ENCODE results near the gene EYA4.

EYA4 gene

GRCh38 chr6:133313068-133313467 is 71.9 kb downstream of the EYA4 start:
- Histone ChIP-seq H3K9me3 (ENCODE audit: control insufficient read depth, low read length) (no peaks in the 10 kb centered on the region), H3K36me3 (ENCODE audit: control insufficient read depth, insufficient read depth, low read length) (no peaks in the 10 kb centered on the region), H3K4me3 (ENCODE audit: extremely low read depth, insufficient read depth, low read length, poor library complexity, severe bottlenecking) (no peak overlapping the region), H3K4me1 (ENCODE audit: control insufficient read depth, insufficient read depth, low read length, poor library complexity, severe bottlenecking) (no peaks in the 10 kb centered on the region), H3K27ac (ENCODE audit: low read depth, low read length, severe bottlenecking) (no peak overlapping the region)
- WGBS, 2 experiments (ENCODE audit: insufficient coverage in 2 of 2) = no CpG with 5 or more reads among the region's 1 CpG

DNA sequence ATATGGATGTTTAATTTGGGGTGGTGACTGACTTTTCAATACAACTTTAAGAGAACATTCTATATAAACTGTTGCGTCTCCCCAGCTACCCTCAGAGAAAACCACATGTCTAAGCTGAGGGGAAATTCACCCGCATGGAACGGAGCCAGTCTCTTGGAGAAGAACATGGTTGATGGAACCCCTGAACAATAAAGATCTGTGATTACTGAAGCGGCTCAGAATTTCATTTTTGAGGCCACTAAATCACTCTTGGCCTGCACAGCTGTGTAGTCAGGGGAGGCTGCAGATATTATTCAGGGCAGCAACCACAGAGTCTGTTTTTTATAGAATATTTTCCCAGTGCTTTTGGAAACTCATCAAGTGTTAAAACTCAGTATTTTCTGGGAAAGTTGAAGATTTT is 73.8 kb downstream of the EYA4 start:
- H3K9me3 ChIP-seq (ENCODE audit: control insufficient read depth, low read length) = no peaks in the 10 kb centered on the region
- 84 to 96% methylated on average over 2 to 4 of the region's 4 CpGs for WGBS, 2 experiments (ENCODE audit: insufficient coverage in 2 of 2)
- H3K4me1 ChIP-seq (ENCODE audit: control insufficient read depth, insufficient read depth, low read length, poor library complexity, severe bottlenecking) = no peaks in the 10 kb centered on the region
- no peak overlapping the region for H3K4me3 ChIP-seq (ENCODE audit: extremely low read depth, insufficient read depth, low read length, poor library complexity, severe bottlenecking)
- H3K36me3 ChIP-seq (ENCODE audit: control insufficient read depth, insufficient read depth, low read length) = no peaks in the 10 kb centered on the region
- H3K27ac ChIP-seq (ENCODE audit: low read depth, low read length, severe bottlenecking) = no peak overlapping the region

DNA sequence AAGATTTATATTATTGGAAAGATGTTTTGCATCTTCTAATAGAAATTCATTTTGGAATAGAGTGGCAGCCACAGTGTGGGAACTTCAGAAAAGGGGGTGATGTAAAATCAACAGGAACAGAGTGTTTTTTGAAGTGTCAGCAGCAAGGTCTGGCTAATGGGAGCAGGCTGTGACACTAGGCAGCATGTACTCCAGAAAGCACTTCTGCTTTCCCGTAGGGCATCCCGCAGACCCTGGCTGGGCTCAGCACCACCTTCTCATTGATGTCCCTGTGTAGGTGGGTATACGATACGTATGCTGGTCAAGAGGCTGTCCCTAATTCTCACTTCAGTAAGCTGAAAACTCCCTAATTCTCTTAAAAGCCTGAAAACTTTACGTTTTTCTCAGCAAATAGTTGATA is 74.7 kb downstream of the EYA4 start:
- H3K36me3 ChIP-seq (ENCODE audit: control insufficient read depth, insufficient read depth, low read length) = no peaks in the 10 kb centered on the region
- H3K27ac ChIP-seq (ENCODE audit: low read depth, low read length, severe bottlenecking) = no peak overlapping the region
- no peaks in the 10 kb centered on the region for H3K9me3 ChIP-seq (ENCODE audit: control insufficient read depth, low read length)
- no peaks in the 10 kb centered on the region for H3K4me1 ChIP-seq (ENCODE audit: control insufficient read depth, insufficient read depth, low read length, poor library complexity, severe bottlenecking)
- H3K4me3 ChIP-seq (ENCODE audit: extremely low read depth, insufficient read depth, low read length, poor library complexity, severe bottlenecking) = no peak overlapping the region
- 75% methylated on average over 2 of the region's 5 CpGs; no CpG with 5 or more reads in 1 of the 2 experiments for WGBS, 2 experiments (ENCODE audit: insufficient coverage in 2 of 2)

DNA sequence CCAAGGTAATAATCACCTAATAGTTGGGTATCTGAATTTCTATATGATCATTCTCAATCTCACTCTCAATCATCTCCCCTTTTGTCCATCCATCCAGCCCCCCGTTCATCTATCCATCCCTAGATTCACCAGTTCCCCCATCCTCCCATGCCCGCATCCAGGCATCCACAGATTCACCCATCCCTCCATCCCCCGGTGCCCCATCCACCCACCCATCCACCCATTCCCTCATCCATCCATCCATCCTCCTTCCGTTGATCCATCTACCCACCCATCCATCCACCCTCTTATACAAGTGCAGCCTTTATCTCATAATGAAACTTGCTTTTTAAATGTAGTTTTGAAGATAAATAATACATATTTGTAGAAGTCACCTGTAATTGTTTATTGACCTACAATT is 76.5 kb downstream of the EYA4 start:
- H3K9me3 ChIP-seq (ENCODE audit: control insufficient read depth, low read length) = no peaks in the 10 kb centered on the region
- H3K4me1 ChIP-seq (ENCODE audit: control insufficient read depth, insufficient read depth, low read length, poor library complexity, severe bottlenecking) = no peaks in the 10 kb centered on the region
- no peaks in the 10 kb centered on the region for H3K36me3 ChIP-seq (ENCODE audit: control insufficient read depth, insufficient read depth, low read length)
- no peak overlapping the region for H3K27ac ChIP-seq (ENCODE audit: low read depth, low read length, severe bottlenecking)
- no peak overlapping the region for H3K4me3 ChIP-seq (ENCODE audit: extremely low read depth, insufficient read depth, low read length, poor library complexity, severe bottlenecking)
- 93% methylated on average over 3 of the region's 4 CpGs; no CpG with 5 or more reads in 1 of the 2 experiments for WGBS, 2 experiments (ENCODE audit: insufficient coverage in 2 of 2)

DNA sequence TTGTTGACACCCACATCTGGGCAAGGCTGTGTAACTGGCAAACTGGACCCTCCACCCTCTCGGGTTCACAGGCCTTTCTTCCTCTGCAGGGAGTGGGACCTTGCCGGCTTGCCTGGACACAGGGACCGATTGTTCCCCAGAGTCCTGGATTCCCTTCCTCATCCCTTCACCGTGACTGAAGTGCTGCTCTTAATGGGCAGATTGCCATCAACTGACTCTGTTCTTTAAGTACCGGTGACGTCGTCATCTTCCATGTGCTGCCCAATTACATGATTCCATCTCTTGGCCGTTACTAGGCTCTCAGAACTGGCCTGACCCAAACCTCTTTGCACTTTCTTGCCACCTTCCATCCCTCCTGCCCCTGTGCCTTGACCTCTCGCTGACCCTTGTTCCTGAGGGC is 85.4 kb downstream of the EYA4 start:
- H3K4me3 ChIP-seq (ENCODE audit: extremely low read depth, insufficient read depth, low read length, poor library complexity, severe bottlenecking) = no peak overlapping the region
- H3K9me3 ChIP-seq (ENCODE audit: control insufficient read depth, low read length) = no peaks in the 10 kb centered on the region
- WGBS, 2 experiments (ENCODE audit: insufficient coverage in 2 of 2) = 83 to 92% methylated on average over 4 to 8 of the region's 9 CpGs
- no peaks in the 10 kb centered on the region for H3K4me1 ChIP-seq (ENCODE audit: control insufficient read depth, insufficient read depth, low read length, poor library complexity, severe bottlenecking)
- H3K36me3 ChIP-seq (ENCODE audit: control insufficient read depth, insufficient read depth, low read length) = no peaks in the 10 kb centered on the region
- H3K27ac ChIP-seq (ENCODE audit: low read depth, low read length, severe bottlenecking) = no peak overlapping the region

GRCh38 chr6:133333852-133334251 is 92.7 kb downstream of the EYA4 start:
- Histone ChIP-seq H3K9me3 (ENCODE audit: control insufficient read depth, low read length) (no peaks in the 10 kb centered on the region), H3K27ac (ENCODE audit: low read depth, low read length, severe bottlenecking) (peak overlapping the region; percentile 41), H3K4me3 (ENCODE audit: extremely low read depth, insufficient read depth, low read length, poor library complexity, severe bottlenecking) (no peak overlapping the region), H3K4me1 (ENCODE audit: control insufficient read depth, insufficient read depth, low read length, poor library complexity, severe bottlenecking) (peaks cover 3% of the 10 kb centered on the region), H3K36me3 (ENCODE audit: control insufficient read depth, insufficient read depth, low read length) (no peaks in the 10 kb centered on the region)
- WGBS, 2 experiments (ENCODE audit: insufficient coverage in 2 of 2) = 90% methylated on average over 2 of the region's 3 CpGs; no CpG with 5 or more reads in 1 of the 2 experiments

DNA sequence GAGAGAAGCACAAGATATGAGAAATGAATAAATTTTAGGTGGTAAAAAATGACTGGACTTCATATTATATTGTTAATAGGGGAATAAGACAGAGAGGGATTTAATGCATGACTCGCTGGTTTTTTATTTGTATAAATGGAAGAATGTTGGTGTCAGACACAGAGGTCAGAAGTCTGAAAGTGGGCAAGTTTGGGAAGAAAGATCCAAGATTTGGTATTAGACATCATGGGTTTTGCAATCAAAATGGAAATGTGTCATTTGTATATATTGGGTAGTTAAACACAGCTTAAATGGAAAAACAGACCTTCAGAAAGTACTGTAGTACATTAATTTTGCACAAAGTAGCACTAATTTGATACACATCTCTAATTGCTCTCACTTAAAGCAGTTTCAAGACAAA is 96.2 kb downstream of the EYA4 start:
- H3K27ac ChIP-seq (ENCODE audit: low read depth, low read length, severe bottlenecking) = no peak overlapping the region
- no peak overlapping the region for H3K4me3 ChIP-seq (ENCODE audit: extremely low read depth, insufficient read depth, low read length, poor library complexity, severe bottlenecking)
- no peaks in the 10 kb centered on the region for H3K9me3 ChIP-seq (ENCODE audit: control insufficient read depth, low read length)
- no peaks in the 10 kb centered on the region for H3K36me3 ChIP-seq (ENCODE audit: control insufficient read depth, insufficient read depth, low read length)
- peaks cover 3% of the 10 kb centered on the region for H3K4me1 ChIP-seq (ENCODE audit: control insufficient read depth, insufficient read depth, low read length, poor library complexity, severe bottlenecking)
- WGBS, 2 experiments (ENCODE audit: insufficient coverage in 2 of 2) = 76 to 100% methylated on average over 1 of the region's 1 CpG

GRCh38 chr6:133339543-133340384 is 98.6 kb downstream of the EYA4 start:
- no peak overlapping the region for H3K4me3 ChIP-seq (ENCODE audit: extremely low read depth, insufficient read depth, low read length, poor library complexity, severe bottlenecking)
- 86 to 93% methylated on average over 4 to 6 of the region's 7 CpGs for WGBS, 2 experiments (ENCODE audit: insufficient coverage in 2 of 2)

DNA sequence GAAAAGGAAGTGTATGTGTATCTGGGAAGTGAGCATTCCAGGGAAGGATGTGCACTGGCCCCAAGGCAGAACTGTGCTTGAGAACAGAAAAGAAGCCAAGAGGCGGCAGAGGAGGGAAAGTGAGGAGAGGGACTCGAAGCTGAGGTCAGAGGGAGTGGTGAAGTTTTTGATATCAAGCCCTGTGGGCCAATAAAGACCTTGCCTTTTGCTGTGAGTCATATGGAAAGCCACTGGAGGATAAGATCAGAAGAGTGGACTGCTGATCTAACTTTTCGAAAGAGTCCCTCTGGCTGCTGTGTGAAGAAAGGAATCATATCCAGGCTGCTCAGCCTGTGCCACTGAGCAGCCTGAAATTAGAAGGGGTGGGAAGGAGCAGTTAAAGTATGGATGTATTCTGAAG is 99.4 kb downstream of the EYA4 start:
- H3K9me3 ChIP-seq (ENCODE audit: control insufficient read depth, low read length) = no peaks in the 10 kb centered on the region
- WGBS, 2 experiments (ENCODE audit: insufficient coverage in 2 of 2) = 90 to 93% methylated on average over 3 of the region's 3 CpGs

More at GRCh38 chr6:133339543-133340384, 98.6 kb downstream of the EYA4 start:
- Histone ChIP-seq H3K27ac (ENCODE audit: low read depth, low read length, severe bottlenecking) (no peak overlapping the region), H3K36me3 (ENCODE audit: control insufficient read depth, insufficient read depth, low read length) (no peaks in the 10 kb centered on the region), H3K4me1 (ENCODE audit: control insufficient read depth, insufficient read depth, low read length, poor library complexity, severe bottlenecking) (no peaks in the 10 kb centered on the region), H3K9me3 (ENCODE audit: control insufficient read depth, low read length) (no peaks in the 10 kb centered on the region)

DNA sequence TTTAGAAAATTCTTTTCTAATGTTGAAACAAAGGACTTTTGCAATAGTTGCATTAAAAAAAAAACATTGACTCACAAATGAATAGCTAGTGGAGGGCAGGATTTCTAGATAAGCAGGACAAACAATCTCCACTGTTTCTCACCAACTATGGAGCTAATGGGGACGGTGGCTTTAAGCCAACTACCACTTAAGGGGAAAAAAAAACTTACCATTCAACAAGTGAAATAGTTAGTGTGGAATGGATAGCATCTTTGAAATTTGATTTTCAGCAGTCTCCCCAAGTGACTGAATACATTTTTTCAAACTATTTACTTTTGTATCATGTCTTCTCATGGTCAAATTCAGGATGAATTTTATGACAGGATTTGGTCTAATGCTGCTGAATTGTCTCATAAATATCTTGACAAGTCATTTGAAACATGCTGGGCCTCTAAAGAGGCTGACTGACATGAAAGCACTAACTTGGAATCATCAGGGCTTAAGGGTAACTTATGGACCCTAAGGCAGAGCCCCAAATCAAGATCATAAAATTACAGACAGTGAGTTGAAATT is 100.5 kb downstream of the EYA4 start:
- no CpG with 5 or more reads among the region's 1 CpG for WGBS, 2 experiments (ENCODE audit: insufficient coverage in 2 of 2)
- Histone ChIP-seq H3K4me1 (ENCODE audit: control insufficient read depth, insufficient read depth, low read length, poor library complexity, severe bottlenecking) (no peaks in the 10 kb centered on the region), H3K27ac (ENCODE audit: low read depth, low read length, severe bottlenecking) (no peak overlapping the region), H3K9me3 (ENCODE audit: control insufficient read depth, low read length) (no peaks in the 10 kb centered on the region), H3K36me3 (ENCODE audit: control insufficient read depth, insufficient read depth, low read length) (no peaks in the 10 kb centered on the region), H3K4me3 (ENCODE audit: extremely low read depth, insufficient read depth, low read length, poor library complexity, severe bottlenecking) (no peak overlapping the region)

More for the DNA sequence above, 99.4 kb downstream of the EYA4 start:
- Histone ChIP-seq H3K36me3 (ENCODE audit: control insufficient read depth, insufficient read depth, low read length) (no peaks in the 10 kb centered on the region), H3K4me3 (ENCODE audit: extremely low read depth, insufficient read depth, low read length, poor library complexity, severe bottlenecking) (no peak overlapping the region), H3K27ac (ENCODE audit: low read depth, low read length, severe bottlenecking) (no peak overlapping the region), H3K4me1 (ENCODE audit: control insufficient read depth, insufficient read depth, low read length, poor library complexity, severe bottlenecking) (no peaks in the 10 kb centered on the region)

GRCh38 chr6:133343220-133343619 is 102.1 kb downstream of the EYA4 start:
- H3K4me1 ChIP-seq (ENCODE audit: control insufficient read depth, insufficient read depth, low read length, poor library complexity, severe bottlenecking) = no peaks in the 10 kb centered on the region
- H3K4me3 ChIP-seq (ENCODE audit: extremely low read depth, insufficient read depth, low read length, poor library complexity, severe bottlenecking) = no peak overlapping the region
- H3K36me3 ChIP-seq (ENCODE audit: control insufficient read depth, insufficient read depth, low read length) = no peaks in the 10 kb centered on the region
- no peaks in the 10 kb centered on the region for H3K9me3 ChIP-seq (ENCODE audit: control insufficient read depth, low read length)
- no peak overlapping the region for H3K27ac ChIP-seq (ENCODE audit: low read depth, low read length, severe bottlenecking)
- WGBS, 2 experiments (ENCODE audit: insufficient coverage in 2 of 2) = no CpG with 5 or more reads among the region's 3 CpGs
